Stimulated activated CD8-positive, alpha-beta memory T cell treated with anti-CD3 and anti-CD28 coated beads, Interleukin-7, amount 100 ng/mL, for 1 hour (primary cell): ENCODE results near the gene SLC9A9.
"Not testable (repeated sequence)": the region's sequence is repeated elsewhere in the genome, so short reads cannot be mapped to it uniquely, and the experiment has no call there.

Experiments used
- DNase-seq, 2 donors: peaks; one replicate each; pipeline ENCODE4 v3.0.0-alpha.2; 2020; ENCODE audit warnings: low read depth in 2 of 2

The SLC9A9 gene

DNA sequence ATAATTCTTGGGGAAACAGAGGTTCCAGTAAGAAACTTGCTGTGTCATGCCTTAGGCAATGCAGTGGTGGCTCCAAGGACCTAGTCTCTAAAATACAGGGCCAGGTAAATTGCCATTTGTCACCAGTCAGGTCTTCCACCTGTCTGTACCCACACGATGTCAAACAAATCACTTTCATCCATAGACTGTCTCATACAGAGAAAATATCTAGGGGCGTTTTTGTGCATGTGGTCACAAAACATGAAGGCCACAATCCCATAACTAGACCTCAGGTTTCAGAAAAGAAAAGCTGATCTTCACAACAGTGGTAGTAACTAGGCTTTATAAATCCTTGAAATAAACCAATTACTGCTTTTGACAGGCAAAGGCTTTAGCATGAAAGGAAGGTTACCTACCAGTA is 92.3 kb downstream of the SLC9A9 start:
- no peak for DNase-seq

DNA sequence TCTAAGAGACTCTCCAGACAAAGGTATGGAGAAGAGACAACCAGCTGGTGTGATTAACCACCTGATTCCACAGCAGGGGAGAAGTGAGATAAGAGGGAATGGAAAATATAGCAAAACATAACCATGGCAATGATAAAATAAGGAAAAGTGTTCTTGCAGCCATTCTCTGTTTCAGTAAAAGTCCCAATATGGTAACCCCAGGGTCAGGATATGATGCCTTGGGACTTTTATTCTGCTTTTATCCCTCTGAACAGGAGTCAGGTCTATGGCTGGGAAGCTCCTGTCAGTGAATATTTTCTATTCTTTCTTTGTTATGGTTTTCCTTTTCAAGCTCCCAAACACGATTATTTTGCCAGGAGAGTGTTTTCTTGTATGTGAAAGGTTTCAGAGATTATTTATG is 94.2 kb downstream of the SLC9A9 start:
- no peak for DNase-seq

DNA sequence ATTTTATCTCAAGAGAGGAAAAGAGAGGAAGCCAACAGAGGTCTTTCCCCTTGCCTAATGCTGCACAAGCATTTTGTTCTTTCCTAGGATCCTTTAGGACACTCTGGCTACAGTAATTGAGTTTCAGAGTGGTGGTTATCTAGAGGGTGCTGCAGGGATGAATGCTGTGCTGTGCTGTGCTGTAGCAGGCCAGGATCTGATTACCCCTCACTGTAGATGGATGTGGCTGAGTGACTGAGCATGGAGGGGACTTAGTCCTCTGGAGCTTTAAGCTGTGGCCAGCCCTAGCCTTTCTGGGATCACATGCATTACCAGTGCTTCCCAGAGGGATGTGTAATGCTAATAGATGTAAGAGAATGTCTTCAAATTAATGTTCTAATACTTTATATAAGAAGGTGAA is 94.8 kb downstream of the SLC9A9 start:
- DNase-seq, result no peak

DNA sequence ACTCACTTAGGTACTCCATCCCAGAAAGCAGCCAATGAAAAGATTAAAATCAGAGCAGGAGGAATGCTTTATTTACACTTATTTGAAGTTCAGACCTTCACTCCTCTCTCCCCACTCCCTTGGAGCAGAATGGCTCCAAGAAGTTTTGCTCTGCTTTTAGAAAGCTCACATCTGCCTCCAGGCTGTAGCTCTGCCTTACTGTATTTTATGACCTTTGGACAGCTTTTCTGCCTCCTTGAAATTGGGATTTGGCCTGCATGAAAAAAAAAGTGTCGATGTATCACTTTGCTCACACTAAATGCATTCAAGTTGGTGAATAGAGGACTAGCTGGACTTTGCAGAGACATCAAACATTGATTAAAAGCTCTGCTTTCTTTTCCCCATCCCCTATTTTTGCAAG is 95.3 kb downstream of the SLC9A9 start:
- no peak for DNase-seq

DNA sequence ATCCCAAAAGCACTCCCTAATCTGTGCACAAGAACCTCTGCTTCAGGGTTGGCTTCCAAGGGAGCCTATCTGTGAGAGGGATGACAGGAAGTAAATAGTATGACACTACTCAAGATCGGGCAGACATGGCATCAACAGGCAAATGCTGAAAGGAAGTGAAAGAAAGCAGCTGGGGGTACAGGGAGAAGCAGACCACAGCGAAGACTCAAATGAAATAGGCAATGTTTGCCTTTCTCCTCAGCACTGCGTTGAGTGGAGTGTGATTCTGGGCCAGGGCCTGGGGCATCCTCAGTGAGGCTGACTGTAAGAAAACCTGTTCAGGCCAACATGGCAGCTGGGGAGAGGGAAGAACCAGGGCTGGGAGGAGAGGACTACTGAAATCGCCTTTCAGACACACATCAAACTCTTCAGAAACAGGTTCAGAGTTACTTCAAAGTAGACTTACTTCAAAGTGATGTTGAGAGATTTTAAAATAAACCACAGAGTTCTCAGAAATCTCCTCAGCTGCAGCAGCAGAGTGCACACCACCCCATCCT is 96.6 kb downstream of the SLC9A9 start:
- no peak for DNase-seq

DNA sequence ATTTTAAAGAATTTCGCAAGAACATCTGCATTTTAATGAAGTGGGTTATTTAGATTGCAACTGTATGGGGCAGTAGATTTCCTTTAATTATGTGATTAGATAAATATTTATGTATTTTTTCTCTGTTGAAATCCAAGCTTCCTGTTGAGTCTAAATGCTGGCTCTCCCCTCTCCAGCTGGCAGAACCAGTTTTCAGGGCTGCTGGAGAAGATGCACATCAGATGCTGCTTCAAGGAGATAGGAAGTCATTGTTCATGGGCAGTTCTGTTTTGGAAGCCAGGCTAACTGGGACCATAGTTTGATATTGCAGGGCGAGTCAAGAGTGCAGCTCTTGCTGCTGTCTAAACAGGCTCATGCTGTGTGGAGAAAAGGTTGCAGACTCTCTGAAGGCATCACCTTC is 97.4 kb downstream of the SLC9A9 start:
- no peak for DNase-seq

DNA sequence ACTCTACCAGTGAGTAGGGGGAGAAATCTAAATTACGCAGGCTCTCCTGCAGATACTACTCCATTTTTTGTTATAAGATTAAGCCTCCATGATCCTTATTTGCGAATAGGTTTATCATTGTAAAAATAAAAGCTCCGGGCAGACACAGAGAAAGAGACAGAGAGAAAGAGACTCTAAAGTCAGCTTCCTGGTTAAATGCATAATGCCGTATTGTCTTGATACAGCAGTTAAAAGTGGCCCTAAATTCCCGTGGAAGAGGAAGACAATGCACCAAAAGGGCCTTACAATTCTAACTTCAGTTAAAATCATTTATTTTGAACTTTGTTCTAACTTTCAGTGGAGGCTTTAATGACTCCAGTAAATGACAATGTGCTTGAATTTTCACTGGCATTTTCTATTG is 98.3 kb downstream of the SLC9A9 start:
- DNase-seq, result no peak

DNA sequence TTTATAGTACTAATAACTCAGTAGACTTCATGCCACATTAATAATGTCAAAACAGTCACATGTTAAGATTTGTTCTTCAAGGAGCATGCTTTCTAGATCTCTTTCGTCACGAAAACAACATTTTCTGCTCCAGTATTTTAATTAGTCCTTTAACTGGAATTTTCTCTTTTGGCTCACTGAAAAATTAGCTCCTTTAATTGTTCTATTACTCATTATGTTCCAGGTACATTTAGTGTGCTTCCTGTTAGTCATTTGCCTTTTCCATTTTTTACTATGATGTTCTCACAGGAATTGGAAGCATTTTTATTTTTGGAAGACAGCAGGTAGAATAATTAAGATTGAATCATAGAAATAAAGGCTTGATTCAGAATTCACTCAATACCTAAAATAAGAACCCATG is 111.2 kb downstream of the SLC9A9 start:
- DNase-seq, result no peak

DNA sequence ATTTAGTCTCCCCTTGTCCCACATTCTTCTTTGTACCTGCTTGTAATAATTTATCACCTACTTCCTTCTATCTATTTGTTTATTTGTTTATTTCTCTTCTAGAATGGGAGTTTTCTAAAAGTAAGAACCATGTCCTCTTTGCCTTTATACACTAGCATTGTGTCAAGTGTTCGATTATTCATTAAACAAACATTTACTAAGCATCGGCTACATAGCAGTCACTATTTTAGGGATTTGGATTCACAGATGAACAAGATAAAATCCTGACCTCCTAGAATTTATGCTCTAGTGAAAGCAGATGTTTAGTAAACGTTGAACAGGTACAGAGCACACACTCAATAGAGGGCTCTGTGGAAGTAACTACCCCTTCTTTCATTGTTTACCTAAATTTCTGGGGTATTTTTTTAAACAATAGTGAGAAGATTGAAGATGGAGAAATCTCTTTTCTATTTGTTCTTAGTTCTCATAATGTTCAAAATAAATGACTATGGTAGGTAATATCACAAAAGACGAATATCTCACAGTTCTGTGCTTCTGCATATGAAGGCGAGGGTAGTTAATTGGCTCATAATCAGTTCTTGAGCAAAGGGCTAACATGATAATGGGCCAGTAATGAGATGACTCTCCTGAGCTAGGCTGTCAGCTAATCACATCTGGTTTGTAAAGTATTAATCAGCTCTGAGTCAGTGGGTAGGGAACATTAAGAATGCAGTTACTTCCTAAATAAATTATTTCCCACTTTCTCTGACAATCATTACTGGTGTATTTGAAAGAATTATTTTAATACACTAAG is 111.9 kb downstream of the SLC9A9 start:
- DNase-seq, result no peak

DNA sequence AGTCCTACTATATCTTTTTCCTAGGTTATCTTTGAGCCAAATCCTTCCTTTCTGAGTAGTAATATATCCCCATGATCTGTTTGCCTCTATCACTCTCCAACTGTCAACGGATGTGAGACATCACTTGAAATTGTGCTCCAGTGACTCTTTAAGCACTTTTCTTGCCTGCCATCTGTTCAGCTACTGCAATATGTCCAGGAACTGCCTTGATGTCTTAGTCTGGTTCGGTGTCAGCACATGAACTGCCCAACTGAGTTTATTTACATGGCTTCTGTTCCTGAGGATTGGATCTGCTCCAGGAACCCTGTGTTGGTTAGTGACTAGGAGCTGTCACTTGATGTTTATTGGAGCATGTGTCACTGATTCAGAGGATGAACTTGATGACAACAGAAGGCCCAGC is 116.5 kb downstream of the SLC9A9 start:
- DNase-seq, result no peak

DNA sequence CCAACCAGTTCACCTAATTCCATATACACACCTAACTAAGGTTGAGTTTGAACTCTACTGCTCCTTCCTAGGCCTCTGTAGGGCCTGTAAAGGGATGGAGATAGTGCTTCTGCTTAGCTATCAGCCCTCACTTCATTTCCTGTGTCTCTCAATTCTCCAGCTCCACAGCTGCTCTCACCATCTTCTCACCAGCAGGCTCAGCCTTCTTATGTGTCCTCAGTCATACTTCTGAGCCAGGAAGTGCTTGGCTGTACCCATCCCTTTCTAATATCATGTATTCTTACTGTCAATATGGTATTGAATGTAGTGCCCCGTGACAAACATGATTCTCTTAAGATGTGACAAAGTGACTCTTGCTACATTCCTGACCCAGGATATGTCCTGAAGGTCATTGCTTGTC is 116.9 kb downstream of the SLC9A9 start:
- no peak for DNase-seq

DNA sequence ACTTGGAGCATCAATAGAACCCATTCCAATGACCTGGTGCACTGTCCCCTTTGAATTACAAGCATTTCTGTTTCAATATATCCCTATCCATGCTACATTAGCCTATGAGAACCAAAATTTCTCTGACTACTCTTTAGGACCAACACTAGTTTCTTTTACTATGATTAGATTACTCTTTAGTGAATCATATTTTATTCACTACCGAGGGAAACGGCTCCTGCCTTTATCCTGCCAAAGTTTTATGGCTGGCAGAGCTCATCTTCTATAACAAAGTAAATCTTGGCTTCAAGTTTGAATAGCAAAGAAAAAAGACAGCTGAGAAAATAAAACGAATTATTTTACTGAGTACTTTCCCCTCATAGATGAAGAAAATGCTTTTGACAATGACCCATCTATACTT is 120.9 kb downstream of the SLC9A9 start:
- no peak for DNase-seq

DNA sequence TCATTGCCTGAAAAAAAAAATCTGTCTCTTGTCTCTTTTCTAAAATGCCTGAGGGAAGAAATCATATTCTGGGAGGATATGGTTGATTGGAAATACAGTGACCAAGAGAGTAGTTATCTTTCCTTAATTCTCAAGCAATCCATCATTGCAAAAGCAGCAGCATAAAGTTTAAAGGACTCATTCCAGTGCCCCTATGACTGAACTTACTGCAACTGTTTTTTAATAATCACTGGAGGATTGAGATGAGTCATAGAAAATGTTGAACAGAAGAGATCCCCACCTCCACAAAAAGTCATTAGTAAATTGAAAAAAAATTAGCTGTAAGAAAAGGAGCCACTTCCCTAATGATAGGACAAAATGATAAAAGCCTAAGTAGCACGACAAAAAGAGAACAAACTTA is 121.5 kb downstream of the SLC9A9 start:
- DNase-seq, result no peak

DNA sequence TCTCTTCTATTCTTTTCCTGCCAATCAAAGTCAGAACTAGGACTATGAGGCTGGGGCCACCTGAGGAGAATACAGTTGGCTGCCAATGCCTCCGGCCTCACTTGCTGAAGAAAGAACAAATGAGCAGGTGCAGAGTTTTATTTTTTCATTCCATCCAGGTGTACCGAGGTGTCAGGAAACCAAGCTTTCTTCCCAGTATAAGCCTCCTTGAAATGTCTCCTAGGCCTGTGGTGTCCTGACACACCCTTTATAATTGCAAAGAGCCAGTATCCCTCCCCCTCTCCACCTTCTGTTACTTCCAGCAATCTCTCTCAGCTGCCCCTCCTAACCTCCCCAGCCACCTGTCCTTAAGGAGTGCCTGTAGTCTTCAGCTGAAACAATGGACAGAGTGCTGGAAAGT is 127.9 kb downstream of the SLC9A9 start:
- DNase-seq, result no peak

DNA sequence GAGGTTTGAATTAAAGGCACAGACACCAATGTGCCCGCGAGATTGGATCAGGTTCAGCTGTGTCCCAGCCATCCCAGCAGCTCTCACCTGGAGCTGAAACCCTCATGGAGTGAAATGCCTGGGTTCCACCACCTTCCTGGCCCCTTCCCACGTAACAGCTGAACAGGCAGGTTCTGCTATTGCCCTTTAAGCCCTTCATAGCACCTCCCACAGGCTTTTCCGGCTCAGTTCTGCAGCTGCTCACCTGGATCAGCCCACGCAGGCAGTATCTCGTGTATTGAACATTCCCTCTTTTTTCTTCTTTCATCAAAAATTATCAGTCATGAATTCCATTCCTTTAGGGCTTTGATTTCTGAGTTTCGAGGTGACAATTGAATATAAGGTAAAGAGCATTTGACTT is 129.8 kb downstream of the SLC9A9 start:
- DNase-seq, result no peak

DNA sequence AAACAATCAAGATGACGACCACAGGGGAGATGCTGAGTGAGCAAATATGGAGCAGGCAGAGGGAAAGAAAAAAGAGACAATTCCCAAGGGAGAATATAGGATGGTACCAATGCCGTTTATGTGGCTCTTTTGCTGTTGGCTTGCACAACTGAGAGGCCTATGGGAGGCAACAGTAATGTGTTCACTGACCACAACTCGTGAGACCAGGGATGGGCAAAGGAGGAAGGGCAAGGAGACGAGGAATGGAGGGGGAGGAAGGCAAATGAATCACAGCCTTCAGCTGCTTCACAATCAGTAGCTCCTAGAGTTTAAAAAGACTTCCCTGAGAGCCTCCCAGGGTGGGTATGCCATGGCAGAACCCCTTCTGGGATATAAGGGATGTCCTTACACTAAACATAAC is 131.5 kb downstream of the SLC9A9 start:
- DNase-seq, result no peak

DNA sequence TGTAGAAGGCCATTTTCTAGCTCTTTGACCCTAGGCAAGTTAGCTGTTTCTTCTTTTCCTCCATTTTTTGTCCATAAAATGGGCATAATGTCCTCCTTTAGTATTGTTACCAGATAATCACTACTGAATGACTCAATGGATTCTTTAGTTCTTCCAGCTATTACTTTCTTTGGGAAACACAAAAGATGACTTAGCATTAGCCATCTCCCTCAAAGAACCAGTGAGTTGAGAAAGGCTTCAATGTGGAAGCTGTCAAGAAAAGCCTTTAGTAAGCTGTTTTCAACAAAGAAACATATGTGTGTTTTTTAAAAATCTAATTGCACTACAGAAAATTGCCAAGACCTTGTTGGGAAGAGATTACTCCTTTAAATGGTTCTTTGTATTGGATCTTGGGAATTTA is 135.7 kb downstream of the SLC9A9 start:
- DNase-seq, result no peak

DNA sequence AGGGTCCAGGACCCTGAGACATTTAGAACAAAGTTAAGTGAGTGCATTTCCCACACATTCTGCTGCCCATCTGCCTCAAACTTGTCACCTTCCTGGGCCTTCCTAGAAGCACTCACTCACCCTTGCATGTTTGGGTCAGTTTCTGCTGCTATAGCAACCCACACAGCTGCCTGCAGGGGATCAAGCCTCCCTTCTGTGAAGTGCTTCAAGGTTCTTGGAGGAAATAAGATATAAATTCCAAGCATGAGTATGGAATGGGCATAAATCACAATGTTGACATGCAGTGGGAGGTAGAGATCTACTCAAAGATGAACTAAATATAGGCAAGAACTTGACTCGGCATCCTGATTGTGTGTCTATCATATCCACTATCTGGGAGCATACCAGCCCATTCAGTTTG is 140.4 kb downstream of the SLC9A9 start:
- no peak for DNase-seq

DNA sequence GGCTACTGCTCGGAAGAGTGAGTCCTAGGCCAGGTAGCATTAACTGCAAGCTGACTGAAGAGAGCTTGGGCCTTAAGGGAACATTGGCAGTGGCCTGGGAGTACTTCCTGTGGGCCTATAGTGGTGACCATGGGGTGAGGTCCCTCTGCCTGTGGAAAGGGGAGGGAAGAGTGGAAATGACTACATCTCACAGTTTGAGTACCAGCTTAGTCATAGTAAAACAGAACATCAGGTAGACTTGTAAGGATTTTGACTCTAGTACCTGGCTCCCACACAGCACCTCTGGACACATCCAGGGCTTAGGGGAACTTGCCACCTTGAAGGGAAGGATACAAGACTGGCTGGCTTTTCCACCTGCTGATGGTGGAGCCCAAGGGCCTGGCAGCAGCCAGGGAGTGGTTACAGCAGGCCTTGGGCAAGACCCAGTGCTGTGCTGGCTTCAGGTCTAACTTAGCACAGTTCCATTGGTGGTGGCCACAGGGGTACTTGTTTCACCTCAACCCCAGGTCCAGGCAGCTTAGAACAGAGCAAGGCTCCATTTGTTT is 147.8 kb downstream of the SLC9A9 start:
- no peak for DNase-seq

DNA sequence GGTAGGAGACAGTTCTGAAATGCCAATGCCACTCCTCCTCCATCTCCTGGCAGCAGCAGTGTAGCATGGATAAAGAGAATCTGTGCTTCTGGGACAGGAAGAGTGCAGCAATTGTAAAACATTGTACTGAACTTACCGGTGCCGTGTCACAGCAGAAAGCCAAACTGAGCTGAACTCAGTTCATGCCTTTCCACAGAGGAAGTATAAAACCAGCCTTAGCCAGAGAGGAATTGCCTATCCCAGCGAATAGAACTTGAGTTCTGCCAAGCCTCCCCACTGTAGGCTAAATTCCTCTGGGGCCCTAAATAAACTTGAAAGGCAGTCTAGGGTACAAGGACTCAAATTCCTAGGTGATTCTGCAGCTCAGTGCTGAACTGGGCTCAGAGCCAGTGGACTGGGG is 148.8 kb downstream of the SLC9A9 start:
- no peak for DNase-seq

DNA sequence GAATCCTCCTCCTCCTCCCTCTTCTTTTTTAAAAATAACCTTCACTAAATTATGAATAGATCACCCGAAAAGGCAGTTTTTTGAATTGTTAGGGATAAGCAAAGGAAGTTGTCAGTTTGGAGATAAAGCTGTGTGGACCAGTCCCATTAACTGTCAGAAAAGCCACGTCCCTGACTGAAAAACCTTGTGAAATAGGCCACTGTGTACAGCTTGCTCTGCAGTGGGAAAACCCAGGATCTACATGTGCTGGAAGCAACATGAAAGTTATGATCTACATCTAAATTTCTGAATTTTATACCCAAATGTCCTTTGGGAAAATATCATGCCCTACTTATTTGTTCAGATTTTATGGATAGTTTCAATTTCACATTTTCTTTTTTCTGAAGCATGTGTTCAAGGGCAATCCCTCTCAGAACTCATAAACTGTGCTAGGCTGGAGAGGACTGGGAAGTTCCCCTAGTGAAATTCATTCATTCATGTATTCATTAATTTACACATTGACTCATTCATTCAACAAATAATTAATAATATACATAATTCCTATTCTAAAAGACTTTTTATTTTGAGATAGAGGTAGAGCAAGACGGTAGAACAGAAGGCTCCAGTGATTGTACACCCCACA is 149.5 kb downstream of the SLC9A9 start:
- no peak for DNase-seq

DNA sequence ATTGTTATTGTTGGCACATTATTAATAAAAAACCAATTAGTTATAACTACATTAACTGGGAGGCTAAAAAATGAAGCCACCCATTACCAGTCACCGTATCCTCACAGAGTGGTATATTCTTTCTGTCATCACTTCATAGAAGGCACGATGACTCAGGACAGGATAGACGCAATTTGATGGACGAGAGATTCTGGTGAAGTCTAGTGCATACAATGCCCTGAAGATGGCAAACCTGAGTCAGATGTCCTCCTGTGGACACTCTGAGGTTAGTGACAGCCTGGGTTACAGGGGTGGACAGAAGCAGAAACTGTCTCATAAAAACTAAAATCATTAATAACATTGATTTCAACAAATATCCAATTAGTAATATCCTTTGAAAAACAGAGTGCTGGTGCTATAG is 150.3 kb downstream of the SLC9A9 start:
- no peak for DNase-seq

DNA sequence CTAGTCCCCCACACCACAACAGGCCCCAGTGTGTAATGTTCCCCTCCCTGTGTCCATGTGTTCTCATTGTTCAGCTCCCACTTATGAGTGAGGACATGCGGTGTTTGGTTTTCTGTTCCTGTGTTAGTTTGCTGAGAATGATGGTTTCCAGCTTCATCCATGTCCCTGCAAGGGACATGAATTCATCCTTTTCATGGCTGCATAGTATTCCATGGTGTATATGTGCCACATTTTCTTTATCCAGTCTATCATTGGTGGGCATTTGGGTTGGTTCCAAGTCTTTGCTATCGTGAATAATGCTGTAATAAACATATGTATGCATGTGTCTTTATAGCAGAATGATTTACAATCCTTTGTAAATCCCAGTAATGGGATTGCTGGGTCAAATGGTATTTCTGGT is 152.9 kb downstream of the SLC9A9 start:
- not testable (repeated sequence) for DNase-seq
